CD4-positive, alpha-beta T cell treated with Interleukin-4 for 4 hours (primary cell): Measurements from ENCODE around the gene CEACAM4.
A peak's percentile ranks its signal among the peaks of the same experiment; 100 is the strongest.
"Not testable (repeated sequence)": the region's sequence is repeated elsewhere in the genome, so short reads cannot be mapped to it uniquely, and the experiment has no call there.

Experiments
- DNase-seq: peaks from one replicate; pipeline ENCODE4 v3.0.0-alpha.2; 2020

The CEACAM4 gene

DNA sequence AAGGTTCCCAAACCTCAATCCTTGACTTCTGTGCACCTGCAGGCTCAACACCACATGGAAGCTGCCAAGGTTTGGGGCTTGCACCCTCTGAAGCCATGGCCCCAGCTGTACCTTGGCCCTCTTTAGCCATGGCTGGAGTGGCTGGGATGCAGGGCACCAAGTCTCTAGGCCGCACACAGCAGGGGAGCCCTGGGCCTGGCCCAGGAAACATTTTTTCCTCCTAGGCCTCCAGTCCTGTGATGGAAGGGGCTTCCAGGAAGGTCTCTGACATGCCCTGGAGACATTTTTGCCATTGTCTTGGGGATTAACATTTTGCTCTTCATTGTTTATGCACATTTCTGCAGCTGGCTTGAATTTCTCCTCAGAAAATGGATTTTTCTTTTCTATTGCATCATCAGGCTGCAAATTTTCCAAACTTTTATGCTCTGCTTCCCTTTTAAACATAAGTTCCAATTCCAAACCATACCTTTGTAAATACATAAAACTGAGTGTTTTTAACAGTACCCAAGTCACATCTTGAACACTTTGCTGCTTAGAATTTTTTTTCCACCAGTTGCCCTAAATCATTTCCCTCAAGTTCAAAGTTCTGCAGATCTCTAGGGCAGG lies 44.2 kb downstream of the CEACAM4 start:
- not testable (repeated sequence) for DNase-seq

- not testable (repeated sequence) for DNase-seq
Observed at GRCh38 chr19:41581068-41581467, 45.8 kb downstream of the CEACAM4 start.

DNA sequence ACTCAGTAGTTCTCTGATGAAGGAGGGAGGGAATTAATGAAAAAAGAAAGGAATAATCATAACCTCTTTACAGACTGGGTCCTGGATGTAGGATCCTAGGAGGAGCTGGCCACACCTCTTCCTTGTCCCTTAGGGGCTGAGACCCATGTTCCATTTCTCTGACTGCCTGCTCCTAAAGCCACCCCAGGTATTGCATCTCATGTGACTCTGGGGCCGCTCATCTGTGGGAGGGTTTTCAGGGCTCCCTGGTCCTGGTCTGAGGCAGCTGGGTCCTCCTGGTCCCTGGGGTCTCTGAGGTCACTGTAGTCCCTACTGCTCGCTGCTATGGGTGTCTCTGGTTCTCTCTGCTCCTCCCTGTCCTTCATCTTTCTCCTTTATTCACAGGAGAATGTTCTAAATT lies 48.0 kb downstream of the CEACAM4 start:
- DNase-seq, result no peak

DNA sequence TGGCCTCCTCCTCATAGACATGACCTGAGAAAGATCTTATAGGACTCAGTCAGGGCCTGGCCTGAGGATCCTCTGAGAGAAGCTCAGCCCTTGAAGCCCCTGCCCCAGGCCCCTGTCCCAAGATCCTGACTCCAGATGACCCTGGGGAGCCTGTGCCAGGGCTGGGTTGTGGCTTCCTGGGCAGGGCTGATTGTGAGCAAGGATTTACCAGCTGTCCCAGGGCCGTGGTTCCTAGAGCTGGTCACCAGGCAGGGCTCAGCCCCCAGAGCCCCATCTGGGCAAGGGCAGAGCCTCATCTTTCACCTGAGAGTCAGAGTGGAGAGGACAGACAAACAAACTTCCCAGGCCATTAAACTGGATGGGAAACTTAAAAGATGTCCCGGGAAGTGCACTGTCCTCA lies 49.0 kb downstream of the CEACAM4 start:
- DNase-seq, result no peak

GRCh38 chr19:41577144-41577830 lies 49.6 kb downstream of the CEACAM4 start:
- DNase-seq, result no peak

- DNase-seq, result peak; percentile 60
Observed at GRCh38 chr19:41575998-41576397, 50.9 kb downstream of the CEACAM4 start, which contains the start of gene CEACAM21. TSS of gene CEACAM21 (plus strand) at chr19:41576166. CDS start at chr19:41576275, 109 bp downstream.

DNA sequence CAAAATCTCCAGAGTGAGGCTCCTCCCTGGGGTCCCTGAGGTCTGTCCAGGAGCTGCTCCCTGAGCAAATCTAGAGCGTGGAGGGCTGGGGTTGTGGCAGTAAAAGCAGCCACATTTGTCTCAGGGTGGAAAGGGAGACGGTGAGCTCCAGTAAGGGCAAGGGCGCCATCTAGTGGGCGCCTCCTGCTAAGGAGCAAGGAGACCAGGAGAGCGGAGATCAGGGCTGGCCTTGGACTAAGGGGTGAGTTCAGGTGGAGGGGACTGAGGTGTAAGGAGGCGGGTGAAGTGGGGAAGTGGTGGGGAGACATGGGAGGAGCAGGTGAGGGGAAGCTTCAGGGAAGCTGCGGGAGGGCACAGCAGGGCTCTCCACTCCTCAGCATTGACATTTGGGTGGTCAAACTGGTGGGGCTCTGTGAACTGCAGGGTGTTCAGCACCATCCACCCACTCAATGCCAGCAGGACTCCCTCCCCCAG lies 56.2 kb downstream of the CEACAM4 start:
- peak; percentile 80 for DNase-seq

- no peak for DNase-seq
Observed at GRCh38 chr19:41570179-41570578, 56.7 kb downstream of the CEACAM4 start.

DNA sequence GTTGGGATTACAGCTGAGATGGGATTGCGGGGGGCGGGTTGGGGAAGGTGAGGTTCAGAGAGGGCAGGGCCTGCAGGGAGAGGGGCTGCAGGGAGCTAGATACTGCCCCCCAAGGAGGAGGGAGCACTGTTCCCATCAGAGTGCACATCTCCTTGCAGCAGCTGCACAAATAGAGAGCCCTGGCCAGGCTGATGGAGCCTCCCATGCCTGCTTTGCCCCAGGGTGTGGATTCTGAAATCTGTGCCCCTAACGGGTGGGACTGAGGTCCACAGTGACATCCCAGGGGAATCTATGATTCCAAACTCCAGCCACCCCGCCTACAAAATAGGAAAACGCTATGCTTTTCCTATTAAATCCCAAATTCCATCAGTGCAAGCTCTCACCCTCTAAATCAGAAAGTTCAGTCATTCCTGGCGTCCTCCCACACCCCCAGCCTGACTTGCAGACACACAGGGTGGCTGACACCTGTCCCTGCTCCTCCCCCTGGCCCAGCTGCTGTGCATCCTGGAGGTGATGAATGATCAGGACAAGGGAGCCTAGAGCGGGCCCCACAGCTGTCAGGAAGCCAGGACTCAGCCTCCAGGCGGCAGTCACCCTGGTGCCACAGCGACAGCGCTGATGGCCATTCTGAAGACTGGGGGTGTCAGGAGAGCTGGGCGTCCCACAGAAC lies 57.3 kb downstream of the CEACAM4 start:
- no peak for DNase-seq
